Measurements from ENCODE around the gene BMPER.

The BMPER gene

GRCh38 chr7:34104992-34105391 lies 199.7 kb downstream of the BMPER start:
- no peak for DNase-seq

- DNase-seq: no peak
Observed at GRCh38 chr7:34107276-34107675, 201.9 kb downstream of the BMPER start.

DNA sequence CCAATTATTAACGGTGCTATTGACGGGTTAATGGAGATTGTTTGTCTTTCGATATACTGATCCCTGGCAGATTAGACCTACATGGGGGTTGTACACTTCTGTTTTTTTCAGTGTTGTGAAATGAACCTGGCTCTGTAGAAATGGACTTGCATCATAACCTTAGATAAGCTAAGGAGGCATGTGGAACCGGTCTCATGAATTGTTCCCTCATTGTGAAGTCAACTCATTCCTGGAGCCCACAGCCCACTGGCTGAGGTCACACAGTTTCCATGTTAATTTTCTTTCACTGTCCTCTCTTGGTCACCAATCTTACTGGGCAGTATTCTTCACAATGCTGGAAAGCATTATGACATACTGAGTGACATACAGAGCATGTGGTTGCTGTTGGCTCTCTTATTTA lies 202.8 kb downstream of the BMPER start:
- no peak for DNase-seq

DNA sequence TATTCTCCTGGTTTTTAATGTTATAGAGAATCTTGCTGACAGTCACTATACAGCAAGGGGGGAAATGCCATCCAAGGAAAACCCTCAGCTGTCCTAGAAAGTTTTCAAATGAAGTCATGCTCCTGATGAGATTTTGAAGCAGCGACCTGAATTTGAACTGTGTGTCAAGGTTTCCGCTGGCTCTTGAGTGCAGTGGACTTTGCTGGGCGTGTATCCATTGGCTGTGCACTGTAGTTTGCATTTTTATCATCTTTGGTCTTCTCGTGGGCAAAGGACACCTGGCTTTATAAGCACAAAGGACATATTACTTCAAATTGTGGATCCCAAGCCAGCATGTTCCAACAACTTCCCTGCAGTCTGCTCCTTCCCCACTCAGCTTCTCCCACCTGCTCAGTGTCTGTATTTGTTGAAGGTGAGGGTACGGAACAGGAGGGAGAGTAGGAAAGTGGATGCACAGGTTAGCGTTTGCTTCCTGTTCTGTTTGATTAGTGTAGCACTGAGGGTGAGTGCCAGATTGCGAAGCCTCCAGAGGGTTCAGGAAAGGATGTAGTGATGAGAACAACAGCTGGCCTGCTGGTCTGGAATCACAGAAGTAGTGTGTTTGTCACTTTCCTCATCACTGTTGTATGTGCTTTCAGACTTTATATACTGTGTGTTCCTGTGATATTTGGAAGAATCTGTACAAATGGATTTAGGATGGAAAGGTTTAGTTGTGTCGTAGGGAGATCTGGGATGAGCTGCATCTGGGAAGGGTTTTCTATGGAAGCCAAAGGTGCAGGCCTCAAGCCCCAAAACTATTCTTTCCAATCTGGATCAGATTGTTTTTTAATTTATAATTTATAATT lies 204.8 kb downstream of the BMPER start:
- DNase-seq: no peak

- DNase-seq: no peak
Observed at GRCh38 chr7:34111031-34111430, 205.7 kb downstream of the BMPER start.

DNA sequence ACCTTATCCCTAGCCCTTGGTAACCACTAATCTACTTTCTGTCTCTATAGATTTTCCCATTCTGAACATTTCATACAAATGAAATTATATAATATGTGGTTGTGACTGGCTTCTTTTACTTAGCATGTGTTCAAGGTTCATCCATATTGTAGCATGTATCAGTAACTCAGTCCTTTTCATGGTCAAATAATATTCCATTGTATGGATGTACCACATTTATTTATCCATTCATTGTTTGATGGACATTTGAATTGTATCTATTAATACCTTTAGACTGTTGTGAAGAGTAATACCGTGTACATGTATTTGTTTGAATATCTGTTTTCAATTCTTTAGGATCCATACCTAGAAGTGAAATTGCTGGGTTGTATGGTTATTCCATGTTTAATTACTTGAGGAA lies 210.2 kb downstream of the BMPER start:
- DNase-seq: no peak

GRCh38 chr7:34117573-34117972 lies 212.2 kb downstream of the BMPER start:
- no peak for DNase-seq

DNA sequence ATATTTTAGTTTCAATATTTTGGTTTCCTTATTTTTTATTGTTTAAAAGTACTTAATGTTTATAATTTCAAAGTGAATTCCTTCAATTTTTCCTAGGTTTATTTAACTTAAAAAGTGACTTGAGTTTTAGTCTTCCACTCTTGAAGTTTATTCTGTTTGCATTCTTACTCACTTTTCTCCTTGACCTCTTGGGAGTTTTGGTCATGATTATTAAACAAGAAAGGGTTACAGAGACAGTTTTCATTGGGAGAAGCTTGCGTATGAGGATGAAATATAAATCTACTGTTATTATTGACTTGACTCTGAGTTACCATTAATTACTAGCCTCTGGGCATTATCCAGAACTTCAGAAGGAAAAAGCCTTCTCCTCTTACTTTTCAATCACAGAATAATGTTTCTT lies 216.0 kb downstream of the BMPER start:
- no peak for DNase-seq

DNA sequence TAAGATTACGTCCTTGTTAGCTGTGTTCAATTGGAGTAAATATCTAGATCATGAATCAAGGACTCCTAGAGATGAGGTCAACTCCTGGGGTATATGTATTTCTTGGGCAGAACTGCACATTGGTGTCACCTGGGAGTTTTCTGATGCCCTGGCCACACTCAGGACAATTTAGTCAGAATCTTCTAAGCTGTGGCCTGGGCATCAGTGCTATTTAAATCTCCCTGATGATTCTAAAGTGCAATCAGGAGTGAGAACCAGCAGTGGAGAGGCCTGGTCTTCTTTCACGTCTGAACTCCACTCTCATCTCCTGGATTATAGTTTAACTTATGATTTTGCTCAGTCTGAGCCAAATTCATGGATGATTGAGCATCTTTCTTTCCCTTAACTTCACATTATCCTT lies 218.0 kb downstream of the BMPER start:
- DNase-seq: no peak

GRCh38 chr7:34124765-34125164 lies 219.4 kb downstream of the BMPER start:
- DNase-seq: no peak

DNA sequence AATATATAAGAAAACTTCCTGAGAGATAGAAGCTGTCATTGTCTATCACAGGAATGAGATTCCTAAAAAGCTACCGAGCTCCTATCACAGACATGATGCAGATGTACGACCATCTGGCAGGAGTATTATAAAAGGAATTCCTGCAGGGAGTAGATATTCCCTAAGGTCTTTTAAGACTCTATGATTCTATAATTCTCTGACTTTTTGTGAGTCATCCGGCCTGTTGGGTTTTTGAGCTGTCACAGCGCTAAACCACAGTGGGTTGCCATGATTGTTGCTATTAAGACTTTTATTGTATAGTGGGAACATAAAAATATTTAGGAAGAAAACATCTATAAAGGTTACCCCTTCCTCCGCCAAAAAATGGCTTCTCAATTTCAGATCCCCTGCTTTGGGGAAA lies 223.4 kb downstream of the BMPER start:
- DNase-seq: no peak

DNA sequence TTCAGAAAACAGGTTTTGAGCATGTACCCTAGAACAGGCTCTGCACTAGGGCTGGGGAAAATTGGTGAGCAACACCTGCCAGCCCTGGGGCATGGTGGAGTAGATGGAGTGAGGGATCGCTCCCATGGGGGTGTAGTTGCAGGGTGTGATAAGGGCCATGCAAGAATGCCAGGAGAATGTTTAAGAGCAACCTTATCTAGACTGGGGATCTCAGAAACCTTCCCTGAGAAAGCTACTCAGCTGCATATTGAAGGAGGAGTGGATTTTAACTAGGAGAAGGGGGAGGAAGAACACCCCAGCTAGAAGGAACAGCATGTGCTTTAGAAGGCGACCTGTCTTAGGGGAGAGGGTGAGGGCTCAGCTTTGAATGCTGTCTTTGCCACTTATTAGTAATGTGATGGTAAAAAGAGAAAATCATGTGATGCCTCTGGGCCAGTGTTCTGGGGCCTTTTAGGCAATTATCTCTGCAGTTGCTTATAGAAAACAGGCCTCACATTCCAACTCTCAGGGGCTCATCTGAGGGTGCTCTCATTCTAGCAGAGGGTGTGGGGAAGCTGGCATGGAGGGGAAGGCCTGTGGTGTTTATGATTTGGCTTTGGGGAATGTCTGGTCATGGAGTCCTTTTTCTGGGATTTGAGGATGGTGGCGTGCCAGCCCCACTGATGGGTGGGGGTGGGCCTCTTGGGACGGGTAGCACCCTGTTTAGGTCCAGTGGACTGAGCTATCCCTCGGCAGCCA lies 225.4 kb downstream of the BMPER start:
- no peak for DNase-seq

- DNase-seq: no peak
Observed at GRCh38 chr7:34131371-34131770, 226.0 kb downstream of the BMPER start.

DNA sequence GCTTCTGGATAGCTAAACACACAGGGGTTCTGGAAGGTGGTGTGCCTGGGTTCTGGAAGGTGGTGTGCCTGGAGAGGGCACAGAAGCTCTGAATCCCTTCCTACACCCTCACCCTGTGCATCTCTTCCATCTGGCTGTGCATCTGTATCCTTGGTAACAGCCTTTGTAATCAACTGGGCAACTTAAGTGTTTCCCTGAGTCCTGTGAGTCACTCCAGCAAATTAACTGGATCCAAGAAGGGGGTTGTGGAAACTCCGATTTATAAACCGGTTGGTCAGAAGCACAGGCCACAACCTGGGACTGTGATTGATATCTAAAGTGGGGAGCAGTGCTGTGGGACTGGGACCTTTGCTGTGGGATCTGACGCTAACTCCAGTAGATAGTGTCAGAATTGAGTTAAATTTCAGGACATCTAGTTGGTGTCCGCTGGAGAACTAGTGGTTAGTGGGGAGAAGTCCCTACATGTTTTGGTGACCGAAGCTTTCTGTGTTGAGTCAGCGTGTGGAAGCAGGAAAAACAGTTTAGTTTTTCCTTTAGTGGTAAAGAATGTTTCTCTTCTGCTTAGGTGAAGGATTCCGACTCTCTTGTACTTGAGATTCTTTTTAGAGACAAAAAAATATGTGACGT lies 228.1 kb downstream of the BMPER start:
- DNase-seq: no peak

GRCh38 chr7:34133983-34134782 lies 228.8 kb downstream of the BMPER start:
- peak; percentile 45 for DNase-seq

GRCh38 chr7:34135924-34136323 lies 230.6 kb downstream of the BMPER start:
- DNase-seq: peak; percentile 1

- no peak for DNase-seq
Observed at GRCh38 chr7:34136698-34137097, 231.4 kb downstream of the BMPER start.

- DNase-seq: no peak
Observed at GRCh38 chr7:34137176-34137575, 231.8 kb downstream of the BMPER start.

GRCh38 chr7:34138483-34138882 lies 233.1 kb downstream of the BMPER start:
- DNase-seq: no peak

DNA sequence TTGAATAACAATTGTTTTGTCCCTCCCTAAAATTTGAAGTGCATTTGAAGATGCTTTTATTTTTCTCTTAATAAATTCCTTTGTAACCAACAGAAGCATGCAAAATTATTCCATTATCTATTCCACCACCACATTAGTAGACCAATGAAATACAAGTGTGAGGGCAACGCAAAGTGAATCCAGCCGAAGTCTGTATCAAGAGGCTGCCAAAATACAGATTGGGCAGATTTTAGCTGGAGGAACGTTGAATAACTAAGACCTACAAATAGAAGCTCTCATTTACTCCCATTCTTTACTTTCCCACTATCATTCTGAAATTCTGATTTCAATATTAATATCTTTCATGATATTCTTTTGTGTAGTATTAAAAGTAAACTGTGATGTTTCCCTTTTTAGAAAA lies 233.7 kb downstream of the BMPER start:
- no peak for DNase-seq

DNA sequence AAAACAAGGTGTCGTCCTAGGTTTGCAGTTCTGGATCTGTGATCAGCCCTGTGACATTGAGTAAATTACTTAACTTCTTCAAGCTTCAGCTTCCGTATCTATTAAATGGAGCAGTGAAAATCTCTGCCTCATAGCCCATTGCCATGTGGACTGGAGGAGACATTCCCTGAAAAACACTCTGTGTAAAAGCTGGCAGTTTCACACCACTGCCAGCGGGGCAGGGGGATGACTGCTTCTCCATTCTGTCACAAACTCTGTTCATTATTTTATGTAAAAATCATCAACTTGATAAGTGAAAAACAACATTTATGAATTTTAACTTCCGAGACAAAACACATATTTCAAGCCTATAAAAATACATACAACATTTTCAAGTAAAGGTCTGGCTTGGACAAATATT lies 234.7 kb downstream of the BMPER start:
- DNase-seq: no peak

DNA sequence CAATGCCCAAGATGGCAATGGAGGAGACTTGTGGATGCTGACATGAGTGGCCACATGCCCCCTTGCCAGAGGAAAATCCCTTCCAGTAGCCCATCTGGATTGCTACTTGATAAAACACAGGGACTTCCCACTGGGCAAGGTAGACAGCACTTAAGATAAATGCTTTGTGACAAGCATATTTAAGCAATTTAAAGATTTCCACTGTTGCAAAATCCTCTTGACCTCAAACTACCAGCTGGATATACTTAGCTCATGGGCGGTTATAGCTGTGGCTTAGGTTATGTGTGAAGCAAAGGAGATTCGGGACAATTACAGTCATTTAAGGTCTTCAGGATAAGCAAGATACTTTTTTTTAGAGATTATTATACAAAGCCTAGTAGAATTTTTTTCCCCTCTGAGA lies 238.1 kb downstream of the BMPER start:
- DNase-seq: no peak

DNA sequence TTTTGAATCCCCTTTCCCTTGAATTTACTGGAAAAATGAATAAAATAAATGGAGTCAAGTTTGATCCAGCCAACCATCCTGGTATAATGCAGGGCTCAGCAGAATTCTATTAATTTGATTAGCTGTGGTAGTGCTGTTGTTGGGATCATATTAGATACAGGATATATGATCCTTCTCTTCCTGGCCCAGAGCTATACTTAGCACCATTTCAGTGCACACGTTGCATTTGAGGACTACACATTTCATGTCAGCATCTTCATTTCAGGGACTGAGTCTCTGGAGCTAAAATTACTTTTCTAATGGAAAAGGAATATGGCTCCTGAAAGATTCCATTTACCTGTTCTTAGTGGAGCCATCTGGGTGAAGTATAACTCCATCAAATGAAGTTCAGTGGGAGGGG lies 240.3 kb downstream of the BMPER start:
- no peak for DNase-seq
